H9 (cell line): ENCODE data around the gene ZNF418. TPM values are rescaled to one million over a fixed set of nuclear protein-coding genes. Genes with fewer than 3 reads are reported as not detected.
"Not testable (repeated sequence)": the region's sequence is repeated elsewhere in the genome, so short reads cannot be mapped to it uniquely, and the experiment has no call there.

ENCODE experiments used
- DNase-seq: peaks from one replicate; pipeline ENCODE4 v3.0.0-alpha.2; 2017
- H2AFZ ChIP-seq: one replicate; pipeline ENCODE4 v1.6.1; 2013; ENCODE audit warnings: mild to moderate bottlenecking, low read length, control low read depth, moderate library complexity
- H2AK5ac ChIP-seq: 2 replicates; pipeline ENCODE4 v1.6.1; 2013; ENCODE audit warnings: low read length, control low read depth, mixed read lengths; ENCODE audit not compliant: insufficient read length
- H2BK120ac ChIP-seq: one replicate; pipeline ENCODE4 v1.6.1; 2013; ENCODE audit warnings: low read depth, mild to moderate bottlenecking, low read length, control low read depth, inconsistent platforms; ENCODE audit not compliant: poor library complexity, severe bottlenecking
- H2BK12ac ChIP-seq: 2 replicates; pipeline ENCODE4 v1.6.1; 2013; ENCODE audit warnings: low read length, control low read depth, mixed read lengths, low read depth; ENCODE audit not compliant: insufficient read length
- H2BK15ac ChIP-seq: 2 replicates; pipeline ENCODE4 v1.6.1; 2013; ENCODE audit warnings: low read depth, low read length, control low read depth
- H2BK20ac ChIP-seq: one replicate; pipeline ENCODE4 v1.6.1; 2013; ENCODE audit warnings: low read depth, mild to moderate bottlenecking, low read length, control low read depth, inconsistent platforms; ENCODE audit not compliant: poor library complexity, severe bottlenecking
- H2BK5ac ChIP-seq: 2 replicates; pipeline ENCODE4 v1.6.1; 2013; ENCODE audit warnings: low read length, control low read depth, mixed read lengths; ENCODE audit not compliant: insufficient read length
- H3K14ac ChIP-seq: 2 replicates; pipeline ENCODE4 v1.6.1; 2013; ENCODE audit warnings: low read length, control low read depth; ENCODE audit not compliant: insufficient read depth
- H3K18ac ChIP-seq: 2 replicates; pipeline ENCODE4 v1.6.1; 2013; ENCODE audit warnings: low read depth, mild to moderate bottlenecking, mixed read lengths, low read length, control low read depth; ENCODE audit not compliant: insufficient read length
- H3K23ac ChIP-seq: 2 replicates; pipeline ENCODE4 v1.6.1; 2013; ENCODE audit warnings: low read length, control low read depth, mixed read lengths, low read depth; ENCODE audit not compliant: insufficient read length
- H3K23me2 ChIP-seq: 2 replicates; pipeline ENCODE4 v1.6.1; 2013; ENCODE audit warnings: low read depth, mild to moderate bottlenecking, mixed read lengths, low read length, control low read depth; ENCODE audit not compliant: insufficient read length, poor library complexity, severe bottlenecking
- H3K27ac ChIP-seq: 2 replicates; pipeline ENCODE4 v1.5.1; 2013; ENCODE audit warnings: low read length, control low read depth, mixed read lengths, low read depth; ENCODE audit not compliant: insufficient read length
- H3K27me3 ChIP-seq: 2 replicates; pipeline ENCODE4 v1.6.1; 2013; ENCODE audit warnings: low read length, control low read depth, inconsistent platforms; ENCODE audit not compliant: insufficient read depth
- H3K4ac ChIP-seq: 2 replicates; pipeline ENCODE4 v1.6.1; 2013; ENCODE audit warnings: low read depth, mild to moderate bottlenecking, control low read depth, inconsistent platforms, low read length, moderate library complexity
- H3K4me1 ChIP-seq: 2 replicates; pipeline ENCODE4 v1.6.1; 2013; ENCODE audit warnings: low read length, control low read depth, inconsistent platforms; ENCODE audit not compliant: insufficient read depth
- H3K4me2 ChIP-seq: 2 replicates; pipeline ENCODE4 v1.6.1; 2013; ENCODE audit warnings: low read length, control low read depth, mixed read lengths; ENCODE audit not compliant: insufficient read length, insufficient read depth
- H3K56ac ChIP-seq: 2 replicates; pipeline ENCODE4 v1.6.1; 2013; ENCODE audit warnings: low read depth, mild to moderate bottlenecking, mixed read lengths, low read length, control low read depth; ENCODE audit not compliant: insufficient read length
- H3K79me1 ChIP-seq: 2 replicates; pipeline ENCODE4 v1.6.1; 2013; ENCODE audit warnings: low read depth, mild to moderate bottlenecking, moderate library complexity, low read length, control low read depth, inconsistent platforms; ENCODE audit not compliant: insufficient read depth, poor library complexity, severe bottlenecking
- H3K79me2 ChIP-seq: 2 replicates; pipeline ENCODE4 v1.6.1; 2013; ENCODE audit warnings: low read length, control low read depth, inconsistent platforms; ENCODE audit not compliant: insufficient read depth
- H3K9ac ChIP-seq: 2 replicates; pipeline ENCODE4 v1.6.1; 2013; ENCODE audit warnings: low read length, control low read depth, mixed read lengths; ENCODE audit not compliant: insufficient read length; ENCODE audit errors: extremely low read depth
- H3K9me3 ChIP-seq: one replicate; pipeline ENCODE4 v1.6.1; 2013; ENCODE audit warnings: low read depth, low read length, inconsistent platforms; ENCODE audit not compliant: control insufficient read depth
- H3T11ph ChIP-seq: one replicate; pipeline ENCODE4 v1.6.1; 2013; ENCODE audit warnings: mild to moderate bottlenecking, low read length, control low read depth, inconsistent platforms
- H4K20me1 ChIP-seq: one replicate; pipeline ENCODE4 v1.6.1; 2013; ENCODE audit not compliant: control insufficient read depth, insufficient read length, insufficient read depth
- H4K5ac ChIP-seq: 2 replicates; pipeline ENCODE4 v1.6.1; 2013; ENCODE audit warnings: low read depth, mild to moderate bottlenecking, mixed read lengths, low read length, control low read depth; ENCODE audit not compliant: insufficient read length
- H4K8ac ChIP-seq: replicated peaks from 2 replicates; pipeline ENCODE4 v1.6.1; 2013; ENCODE audit warnings: low read length, control low read depth, mixed read lengths, low read depth; ENCODE audit not compliant: insufficient read length
- H4K91ac ChIP-seq: 2 replicates; pipeline ENCODE4 v1.6.1; 2013; ENCODE audit warnings: low read depth, mild to moderate bottlenecking, moderate library complexity, mixed read lengths, low read length, control low read depth; ENCODE audit not compliant: insufficient read length
- H3K27ac Mint-ChIP-seq, 3 experiments: 2 replicates in 2 of 3; 3 replicates in 1 of 3; pipeline ENCODE4 v1.8.0; 2020 to 2021; ENCODE audit warnings: mixed read lengths in 3 of 3, mild to moderate bottlenecking in 1 of 3, moderate library complexity in 1 of 3
- H3K27me3 Mint-ChIP-seq: 2 replicates; pipeline ENCODE4 v1.8.0; 2021; ENCODE audit warnings: low read depth, mild to moderate bottlenecking, moderate library complexity, mixed read lengths
- H3K36me3 Mint-ChIP-seq, 3 experiments: 2 replicates in 2 of 3; 3 replicates in 1 of 3; pipeline ENCODE4 v1.8.0; 2020 to 2021; ENCODE audit warnings: low read depth in 3 of 3, mixed read lengths in 3 of 3; ENCODE audit not compliant: insufficient read depth in 1 of 3
- H3K4me1 Mint-ChIP-seq, 2 experiments: 2 replicates each; pipeline ENCODE4 v1.8.0; 2020; ENCODE audit warnings: mixed read lengths in 2 of 2
- H3K4me3 Mint-ChIP-seq, 2 experiments: 2 replicates in 1 of 2; 3 replicates in 1 of 2; pipeline ENCODE4 v1.8.0; 2020 to 2021; ENCODE audit warnings: mild to moderate bottlenecking in 2 of 2, mixed read lengths in 2 of 2, moderate library complexity in 1 of 2
- H3K9me3 Mint-ChIP-seq, 2 experiments: 2 replicates in 1 of 2; 3 replicates in 1 of 2; pipeline ENCODE4 v1.8.0; 2020; ENCODE audit warnings: mild to moderate bottlenecking in 2 of 2, mixed read lengths in 2 of 2, moderate library complexity in 1 of 2
- WGBS: extraction: QIAGEN DNeasy Blood & Tissue Kit; methylation state at CpG from one replicate; pipeline ENCODE4 v1.1.7; 2013; ENCODE audit warnings: missing lambda C conversion rate, low lambda C conversion rate, mixed read lengths; ENCODE audit not compliant: insufficient read length; ENCODE audit errors: extremely low coverage; 5-methylcytosine and 5-hydroxymethylcytosine counted together
- total RNA-seq: library from RNA; stranded (reverse); gene quantifications from 2 replicates; pipeline ENCODE4 v1.2.1, GENCODE V29; 2021
- TF ChIP-seq, protein P1 (sequence below): fragments of 200-600 bp; sonication (generic); conservative IDR thresholded peaks from 3 replicates; pipeline ENCODE4 v1.8.0; 2021; ENCODE audit warnings: antibody characterized with exemption, mild to moderate bottlenecking

ZNF418 gene
- total RNA-seq, 1 experiment from 2014 or later, result 26.2 TPM

- not testable (repeated sequence) for H2BK20ac ChIP-seq, H2BK120ac ChIP-seq, H2AFZ ChIP-seq, H3K79me2 ChIP-seq, H4K5ac ChIP-seq, H2BK5ac ChIP-seq, H3K23me2 ChIP-seq, H3K79me1 ChIP-seq, H2BK15ac ChIP-seq, H3K56ac ChIP-seq, H3K27ac ChIP-seq, H3K27me3 ChIP-seq, H3K9me3 Mint-ChIP-seq, H3K27me3 Mint-ChIP-seq, H2AK5ac ChIP-seq, H3K4ac ChIP-seq, H3K23ac ChIP-seq, H4K20me1 ChIP-seq, H3K4me1 ChIP-seq, H3T11ph ChIP-seq, H2BK12ac ChIP-seq, H4K91ac ChIP-seq, H3K9me3 ChIP-seq, H4K8ac ChIP-seq
- peak within 1 kb of the TSS; percentile 66 for H3K18ac ChIP-seq
- H3K9ac ChIP-seq, result peak within 1 kb of the TSS; percentile 64
- peak; percentile 97 for DNase-seq
- peak within 1 kb of the TSS; percentile 88 to 97 (median 97) for H3K27ac Mint-ChIP-seq
- peak within 1 kb of the TSS; percentile 87 for H3K4me2 ChIP-seq
- peaks cover 29 to 66% (median 58%) of the 10 kb centered on the region in 3 experiments for H3K36me3 Mint-ChIP-seq
- H3K4me3 Mint-ChIP-seq, result peak within 1 kb of the TSS; percentile 89 to 91
- TF ChIP-seq, protein P1, sequence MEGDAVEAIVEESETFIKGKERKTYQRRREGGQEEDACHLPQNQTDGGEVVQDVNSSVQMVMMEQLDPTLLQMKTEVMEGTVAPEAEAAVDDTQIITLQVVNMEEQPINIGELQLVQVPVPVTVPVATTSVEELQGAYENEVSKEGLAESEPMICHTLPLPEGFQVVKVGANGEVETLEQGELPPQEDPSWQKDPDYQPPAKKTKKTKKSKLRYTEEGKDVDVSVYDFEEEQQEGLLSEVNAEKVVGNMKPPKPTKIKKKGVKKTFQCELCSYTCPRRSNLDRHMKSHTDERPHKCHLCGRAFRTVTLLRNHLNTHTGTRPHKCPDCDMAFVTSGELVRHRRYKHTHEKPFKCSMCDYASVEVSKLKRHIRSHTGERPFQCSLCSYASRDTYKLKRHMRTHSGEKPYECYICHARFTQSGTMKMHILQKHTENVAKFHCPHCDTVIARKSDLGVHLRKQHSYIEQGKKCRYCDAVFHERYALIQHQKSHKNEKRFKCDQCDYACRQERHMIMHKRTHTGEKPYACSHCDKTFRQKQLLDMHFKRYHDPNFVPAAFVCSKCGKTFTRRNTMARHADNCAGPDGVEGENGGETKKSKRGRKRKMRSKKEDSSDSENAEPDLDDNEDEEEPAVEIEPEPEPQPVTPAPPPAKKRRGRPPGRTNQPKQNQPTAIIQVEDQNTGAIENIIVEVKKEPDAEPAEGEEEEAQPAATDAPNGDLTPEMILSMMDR, result peak; percentile 63
- H3K14ac ChIP-seq, result peak within 1 kb of the TSS; percentile 11
- WGBS, result no CpG with 5 or more reads among the region's 51 CpGs
- H3K4me1 Mint-ChIP-seq, result peaks cover 15 to 20% of the 10 kb centered on the region in 2 experiments
Measured at GRCh38 chr19:57916168-57916995, 18.8 kb downstream of the ZNF418 start, which contains the start of gene ZNF417. Gene ZNF417, minus strand, starts transcription at chr19:57916592. Its CDS starts 181 bp downstream, at chr19:57916411.
